Astrocyte (in vitro differentiated cells and primary cell): ENCODE data around the gene CCND1. TPM values are rescaled to one million over a fixed set of nuclear protein-coding genes. Genes with fewer than 3 reads are reported as not detected.

Experiments used
- DNase-seq: peaks from one replicate; pipeline ENCODE4 v3.0.0-alpha.2; 2010; ENCODE audit warnings: low read depth
- FAIRE-seq: peaks from 2 replicates; lab custom pipeline; 2011; peaks lifted over from hg19 to GRCh38; lab: Jason Lieb, UNC
- H2AFZ ChIP-seq: 2 replicates; pipeline ENCODE4 v1.6.0; 2012; ENCODE audit warnings: low read depth, low read length, inconsistent platforms
- H3K27ac ChIP-seq: 2 replicates; pipeline ENCODE4 v1.5.1; 2011; ENCODE audit warnings: low read depth, low read length, inconsistent platforms
- H3K27me3 ChIP-seq: 2 replicates; pipeline ENCODE4 v1.6.0; 2011; ENCODE audit warnings: low read length, inconsistent platforms; ENCODE audit not compliant: insufficient read depth
- H3K36me3 ChIP-seq: 2 replicates; pipeline ENCODE4 v1.5.1; 2011; ENCODE audit warnings: low read length, inconsistent platforms; ENCODE audit not compliant: insufficient read depth
- H3K4me1 ChIP-seq: 2 replicates; pipeline ENCODE4 v1.5.1; 2011; ENCODE audit warnings: low read length, inconsistent platforms; ENCODE audit not compliant: insufficient read depth
- H3K4me2 ChIP-seq: 2 replicates; pipeline ENCODE4 v1.6.0; 2012; ENCODE audit warnings: low read length, inconsistent platforms
- H3K4me3 ChIP-seq: 2 replicates; pipeline ENCODE4 v1.5.1; 2011; ENCODE audit warnings: low read depth, mild to moderate bottlenecking, low read length, inconsistent platforms; ENCODE audit not compliant: insufficient read depth
- H3K79me2 ChIP-seq: 2 replicates; pipeline ENCODE4 v1.6.0; 2012; ENCODE audit warnings: mild to moderate bottlenecking, low read length, inconsistent platforms; ENCODE audit not compliant: insufficient read depth
- H3K9ac ChIP-seq: 2 replicates; pipeline ENCODE4 v1.6.0; 2012; ENCODE audit warnings: mild to moderate bottlenecking, low read length, inconsistent platforms
- H3K9me3 ChIP-seq: 2 replicates; pipeline ENCODE4 v1.5.1; 2012; ENCODE audit warnings: low read depth, mild to moderate bottlenecking, low read length, inconsistent platforms; ENCODE audit not compliant: insufficient read depth
- H4K20me1 ChIP-seq: 2 replicates; pipeline ENCODE4 v1.6.0; 2012; ENCODE audit warnings: low read length, inconsistent platforms; ENCODE audit not compliant: insufficient read depth
- H3K27ac Mint-ChIP-seq: one replicate; pipeline ENCODE4 v1.8.0; 2021; ENCODE audit warnings: mild to moderate bottlenecking, mixed read lengths; ENCODE audit not compliant: unreplicated experiment
- H3K27me3 Mint-ChIP-seq: one replicate; pipeline ENCODE4 v1.8.0; 2021; ENCODE audit warnings: low read depth, mixed read lengths; ENCODE audit not compliant: unreplicated experiment
- H3K36me3 Mint-ChIP-seq: one replicate; pipeline ENCODE4 v1.8.0; 2021; ENCODE audit warnings: low read depth, mixed read lengths; ENCODE audit not compliant: unreplicated experiment
- H3K4me1 Mint-ChIP-seq: one replicate; pipeline ENCODE4 v1.8.0; 2021; ENCODE audit warnings: low read depth, mixed read lengths; ENCODE audit not compliant: unreplicated experiment
- H3K4me3 Mint-ChIP-seq: one replicate; pipeline ENCODE4 v1.8.0; 2021; ENCODE audit warnings: mild to moderate bottlenecking, moderate library complexity, mixed read lengths; ENCODE audit not compliant: unreplicated experiment
- H3K9me3 Mint-ChIP-seq: one replicate; pipeline ENCODE4 v1.8.0; 2021; ENCODE audit warnings: mild to moderate bottlenecking, mixed read lengths; ENCODE audit not compliant: unreplicated experiment
- CTCF ChIP-seq: IDR thresholded peaks from 2 replicates; pipeline ENCODE4 v1.5.1; 2011; ENCODE audit warnings: low read depth, mild to moderate bottlenecking, inconsistent platforms, low read length, moderate library complexity; ENCODE audit not compliant: insufficient read depth
- EZH2 ChIP-seq: IDR thresholded peaks from 2 replicates; pipeline ENCODE4 v1.6.1; 2012; ENCODE audit warnings: mild to moderate bottlenecking, low read length, inconsistent platforms; ENCODE audit not compliant: insufficient read depth
- total RNA-seq: library from RNA; stranded (reverse); gene quantifications from 2 replicates; pipeline ENCODE4 v1.2.1, GENCODE V29; 2021

Gene CCND1
- total RNA-seq, 1 donor from 2014 or later, result 482 TPM

GRCh38 chr11:69696749-69697468 lies 56.0 kb downstream of the CCND1 start:
- H3K27me3 Mint-ChIP-seq, result peaks cover 41% of the 10 kb centered on the region
- H3K4me3 Mint-ChIP-seq, result no peak overlapping the region
- H3K9me3 ChIP-seq, result no peaks in the 10 kb centered on the region
- H3K4me3 ChIP-seq, result no peak overlapping the region
- H3K27ac ChIP-seq, result no peak overlapping the region
- H3K4me1 ChIP-seq, result peaks cover 4% of the 10 kb centered on the region
- no peak for TF ChIP-seq EZH2
- no peak for TF ChIP-seq CTCF
- peaks cover 28% of the 10 kb centered on the region for H3K27me3 ChIP-seq
- peaks cover 5% of the 10 kb centered on the region for H3K4me1 Mint-ChIP-seq
- no peak overlapping the region for H3K27ac Mint-ChIP-seq
- DNase-seq, result no peak
- H3K36me3 ChIP-seq, result no peaks in the 10 kb centered on the region
- FAIRE-seq, result no peak
- H4K20me1 ChIP-seq, result no peaks in the 10 kb centered on the region
- H3K9ac ChIP-seq, result no peak overlapping the region
- H3K4me2 ChIP-seq, result no peak overlapping the region
- no peaks in the 10 kb centered on the region for H3K36me3 Mint-ChIP-seq
- no peaks in the 10 kb centered on the region for H3K9me3 Mint-ChIP-seq
- H2AFZ ChIP-seq, result no peak overlapping the region
- H3K79me2 ChIP-seq, result no peaks in the 10 kb centered on the region

GRCh38 chr11:69697469-69697843 lies 56.5 kb downstream of the CCND1 start:
- Mint-ChIP-seq H3K27ac (no peak overlapping the region), H3K36me3 (no peaks in the 10 kb centered on the region), H3K4me3 (no peak overlapping the region), H3K9me3 (no peaks in the 10 kb centered on the region), H3K27me3 (peaks cover 44% of the 10 kb centered on the region), H3K4me1 (peaks cover 5% of the 10 kb centered on the region)
- no peak for TF ChIP-seq CTCF
- no peak for TF ChIP-seq EZH2
- H3K27ac ChIP-seq, result no peak overlapping the region
- no peaks in the 10 kb centered on the region for H3K9me3 ChIP-seq
- no peak overlapping the region for H3K4me2 ChIP-seq
- no peaks in the 10 kb centered on the region for H3K36me3 ChIP-seq
- H3K79me2 ChIP-seq, result no peaks in the 10 kb centered on the region
- DNase-seq, result no peak
- no peak overlapping the region for H3K4me3 ChIP-seq
- peaks cover 32% of the 10 kb centered on the region for H3K27me3 ChIP-seq
- H4K20me1 ChIP-seq, result no peaks in the 10 kb centered on the region
- FAIRE-seq, result no peak
- H3K9ac ChIP-seq, result no peak overlapping the region
- H3K4me1 ChIP-seq, result peaks cover 4% of the 10 kb centered on the region
- H2AFZ ChIP-seq, result no peak overlapping the region

GRCh38 chr11:69697861-69698260 lies 56.9 kb downstream of the CCND1 start:
- H3K4me2 ChIP-seq, result no peak overlapping the region
- H3K36me3 ChIP-seq, result no peaks in the 10 kb centered on the region
- H3K4me3 Mint-ChIP-seq, result no peak overlapping the region
- no peaks in the 10 kb centered on the region for H3K9me3 ChIP-seq
- DNase-seq, result no peak
- H3K27ac Mint-ChIP-seq, result no peak overlapping the region
- H3K36me3 Mint-ChIP-seq, result no peaks in the 10 kb centered on the region
- TF ChIP-seq EZH2, result no peak
- no peak for TF ChIP-seq CTCF
- H3K9ac ChIP-seq, result no peak overlapping the region
- H2AFZ ChIP-seq, result no peak overlapping the region
- FAIRE-seq, result no peak
- no peaks in the 10 kb centered on the region for H3K9me3 Mint-ChIP-seq
- H3K27me3 Mint-ChIP-seq, result peaks cover 48% of the 10 kb centered on the region
- peaks cover 4% of the 10 kb centered on the region for H3K4me1 ChIP-seq
- no peak overlapping the region for H3K4me3 ChIP-seq
- no peak overlapping the region for H3K27ac ChIP-seq
- peaks cover 33% of the 10 kb centered on the region for H3K27me3 ChIP-seq
- H4K20me1 ChIP-seq, result no peaks in the 10 kb centered on the region
- H3K79me2 ChIP-seq, result no peaks in the 10 kb centered on the region
- peaks cover 7% of the 10 kb centered on the region for H3K4me1 Mint-ChIP-seq
